ENCODE data around the gene LITAFD. TPM values are rescaled to one million over a fixed set of nuclear protein-coding genes. Genes with fewer than 3 reads are reported as not detected.
"Not testable (repeated sequence)": the region's sequence is repeated elsewhere in the genome, so short reads cannot be mapped to it uniquely, and the experiment has no call there.

LITAFD gene
- total and polyA plus RNA-seq, 2 of the 4 experiments (the other 2 are of a cell fraction), result not detected

- H4K91ac ChIP-seq (ENCODE audit: insufficient read depth, low read depth, low read length); H3K4me1 ChIP-seq (ENCODE audit: control insufficient read depth, insufficient read depth, low read length); H2BK15ac ChIP-seq (ENCODE audit: low read depth, low read length); H3K14ac ChIP-seq (replicated peaks; ENCODE audit: low read depth, low read length); intact Hi-C loops (cut with micrococcal nuclease); H3K56ac ChIP-seq (ENCODE audit: extremely low read depth, insufficient read depth, low read length); CTCF ChIA-PET; H3K18ac ChIP-seq (ENCODE audit: low read depth, low read length); ATAC-seq (ENCODE audit: low read depth); H2BK20ac ChIP-seq (ENCODE audit: low read depth, low read length); H3K9me1 ChIP-seq (ENCODE audit: insufficient read depth, low read length); H2AK9ac ChIP-seq (replicated peaks; ENCODE audit: low read depth, low read length, poor library complexity); H2BK5ac ChIP-seq (ENCODE audit: low read depth, low read length, poor library complexity, severe bottlenecking); H4K8ac ChIP-seq (ENCODE audit: low read depth in 2 of 2, low read length in 2 of 2); in situ Hi-C loops (cut with MboI; ENCODE audit: low sequenced_read_pairs); H2AK5ac ChIP-seq (ENCODE audit: low read depth, low read length); H3K4ac ChIP-seq (ENCODE audit: low read depth, low read length); H3K9me3 ChIP-seq (ENCODE audit: control insufficient read depth, insufficient read depth, low read length); H4K5ac ChIP-seq (ENCODE audit: low read depth, low read length); H3K27ac ChIP-seq (ENCODE audit: insufficient read depth, low read length); H3K4me2 ChIP-seq (ENCODE audit: low read depth, low read length); H3K27me3 ChIP-seq (ENCODE audit: control insufficient read depth, insufficient read depth, low read length); H2AFZ ChIP-seq (replicated peaks; ENCODE audit: low read length, poor library complexity); H2BK120ac ChIP-seq (ENCODE audit: low read depth, low read length); H3K4me3 ChIP-seq (ENCODE audit: insufficient read depth, low read depth, low read length); DNase-seq; dilution Hi-C loops (cut with HindIII; ENCODE audit: low sequenced_read_pairs, unreplicated experiment); H3K9ac ChIP-seq (ENCODE audit: low read depth, low read length); H3K23ac ChIP-seq (ENCODE audit: low read depth, low read length); BruUV-seq (replicated peaks); POLR2A ChIA-PET (ENCODE audit: unreplicated experiment): not testable (repeated sequence)
- peaks cover 53% of the 10 kb centered on the region for H3K36me3 ChIP-seq (ENCODE audit: control insufficient read depth, insufficient read depth, low read length)
- H3K79me1 ChIP-seq (ENCODE audit: low read depth in 1 of 2, low read length in 2 of 2), result peaks cover 32 to 37% of the 10 kb centered on the region in 2 experiments
- WGBS, 2 experiments (ENCODE audit: extremely low coverage in 2 of 2, insufficient read length in 1 of 2), result 96% methylated on average over 4 of the region's 10 CpGs; no CpG with 5 or more reads in 1 of the 2 experiments
- peaks cover 21% of the 10 kb centered on the region for H4K20me1 ChIP-seq (ENCODE audit: insufficient read depth, low read length)
Observed at GRCh38 chr16:8917336-8917735, 35.2 kb downstream of the LITAFD start.
